Measurements from ENCODE around the gene ABCA8.

GRCh38 chr17:68834328-68834836, 120.8 kb downstream of the ABCA8 start:
- TF ChIP-seq, protein P1, sequence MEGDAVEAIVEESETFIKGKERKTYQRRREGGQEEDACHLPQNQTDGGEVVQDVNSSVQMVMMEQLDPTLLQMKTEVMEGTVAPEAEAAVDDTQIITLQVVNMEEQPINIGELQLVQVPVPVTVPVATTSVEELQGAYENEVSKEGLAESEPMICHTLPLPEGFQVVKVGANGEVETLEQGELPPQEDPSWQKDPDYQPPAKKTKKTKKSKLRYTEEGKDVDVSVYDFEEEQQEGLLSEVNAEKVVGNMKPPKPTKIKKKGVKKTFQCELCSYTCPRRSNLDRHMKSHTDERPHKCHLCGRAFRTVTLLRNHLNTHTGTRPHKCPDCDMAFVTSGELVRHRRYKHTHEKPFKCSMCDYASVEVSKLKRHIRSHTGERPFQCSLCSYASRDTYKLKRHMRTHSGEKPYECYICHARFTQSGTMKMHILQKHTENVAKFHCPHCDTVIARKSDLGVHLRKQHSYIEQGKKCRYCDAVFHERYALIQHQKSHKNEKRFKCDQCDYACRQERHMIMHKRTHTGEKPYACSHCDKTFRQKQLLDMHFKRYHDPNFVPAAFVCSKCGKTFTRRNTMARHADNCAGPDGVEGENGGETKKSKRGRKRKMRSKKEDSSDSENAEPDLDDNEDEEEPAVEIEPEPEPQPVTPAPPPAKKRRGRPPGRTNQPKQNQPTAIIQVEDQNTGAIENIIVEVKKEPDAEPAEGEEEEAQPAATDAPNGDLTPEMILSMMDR (IDR thresholded peaks at IDR 0.05) = no peak
- TF ChIP-seq POLR2A (IDR thresholded peaks at IDR 0.05) = no peak
